GM19240 (cell line): ENCODE measurements around the gene NRG3.
"Not testable (repeated sequence)": the region's sequence is repeated elsewhere in the genome, so short reads cannot be mapped to it uniquely, and the experiment has no call there.

Experiments used
- DNase-seq: peaks from one replicate; pipeline ENCODE4 v3.0.0; 2011; ENCODE audit warnings: low spot score; ENCODE audit not compliant: insufficient read length

NRG3 gene

DNA sequence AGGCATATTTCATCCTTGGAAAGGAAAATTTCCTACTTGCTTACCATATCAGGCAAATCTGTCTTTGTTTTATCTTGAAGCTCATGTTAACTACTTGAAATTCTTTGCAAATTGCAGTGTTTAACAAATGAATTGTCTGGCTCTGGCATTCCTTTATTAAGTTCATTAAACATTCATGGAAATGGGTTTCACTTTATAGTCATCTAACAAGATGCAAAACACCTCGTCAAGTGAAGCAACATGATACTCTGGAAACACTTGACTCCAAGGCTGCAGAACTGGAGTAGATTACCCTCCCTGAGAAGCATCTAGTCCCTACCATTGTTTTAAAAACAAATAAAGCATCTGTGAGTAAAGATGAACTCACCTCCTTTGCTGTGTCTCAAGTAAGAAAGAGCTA lies 1086.9 kb downstream of the NRG3 start:
- DNase-seq = no peak

DNA sequence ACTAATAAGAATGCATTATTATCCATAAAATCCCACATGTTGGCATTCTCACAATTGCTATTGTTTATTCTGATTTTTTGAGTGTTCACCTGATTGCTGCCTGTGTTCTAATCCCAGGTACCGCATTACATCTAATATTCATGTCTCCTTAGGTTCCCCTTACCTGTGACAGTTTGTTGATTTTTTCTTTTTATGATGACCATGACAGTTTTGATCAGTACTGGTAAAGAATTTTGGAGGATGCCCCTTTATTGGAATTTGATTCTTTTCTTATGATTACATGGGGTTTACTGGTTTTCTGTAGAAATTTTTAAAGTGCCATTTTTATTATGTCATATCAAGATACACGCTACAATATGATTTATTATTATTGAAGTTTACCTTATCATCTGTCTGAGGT lies 1091.1 kb downstream of the NRG3 start:
- DNase-seq = no peak

DNA sequence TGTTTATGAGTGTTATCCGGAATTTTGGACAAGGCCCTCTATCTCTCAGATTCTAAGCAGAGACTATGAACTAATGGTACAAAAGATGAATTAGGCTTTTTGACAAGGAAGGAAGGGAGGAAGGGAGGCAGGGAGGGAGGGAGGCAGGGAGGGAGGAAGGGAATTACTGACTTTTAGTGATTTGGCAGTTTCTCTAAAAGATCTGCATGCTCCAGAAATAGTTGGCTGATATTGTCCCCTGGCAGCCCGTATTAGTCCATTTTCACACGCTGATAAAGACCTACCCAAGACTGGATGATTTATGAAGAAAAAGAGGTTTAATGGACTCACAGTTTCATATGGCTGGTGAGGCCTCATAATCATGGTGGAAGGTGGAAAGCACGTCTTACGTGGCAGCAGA lies 1093.5 kb downstream of the NRG3 start:
- DNase-seq = no peak

DNA sequence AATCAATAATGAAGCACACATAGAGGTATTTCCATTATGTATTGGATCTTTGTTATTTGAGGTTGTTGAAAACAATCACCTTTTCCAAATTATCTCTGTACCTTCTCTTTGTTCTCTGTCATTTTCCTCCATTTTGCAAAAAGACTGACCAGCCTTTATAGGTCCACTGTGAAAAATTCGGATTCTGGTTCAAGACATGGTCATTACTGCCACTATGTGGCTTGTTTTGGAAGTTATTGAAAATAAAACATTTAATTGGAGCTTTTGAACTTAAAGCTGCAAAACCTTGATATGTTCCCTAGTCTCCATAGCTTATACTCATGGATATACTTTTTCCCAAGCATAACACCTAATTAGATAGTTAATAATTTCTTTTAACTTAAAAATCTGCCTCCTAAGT lies 1094.4 kb downstream of the NRG3 start:
- no peak for DNase-seq

DNA sequence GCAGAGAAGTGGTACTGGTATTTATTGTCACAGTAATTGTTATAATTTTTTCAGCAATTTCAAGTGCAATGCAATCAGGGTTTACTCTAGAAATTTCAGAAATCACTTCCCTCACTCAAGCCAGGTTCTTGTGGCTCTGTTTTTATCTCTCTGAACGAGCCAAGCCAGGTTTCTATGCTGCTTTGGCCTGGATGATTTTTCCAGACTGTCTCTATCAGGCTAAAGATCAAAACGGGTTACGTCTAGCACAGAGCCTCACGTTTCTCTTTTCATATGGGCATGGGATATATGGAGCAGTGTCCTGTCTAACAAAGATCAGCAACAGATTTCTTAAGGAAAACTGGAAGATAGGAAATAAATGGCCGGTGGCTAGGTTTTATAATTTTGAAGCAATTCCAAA lies 1105.3 kb downstream of the NRG3 start:
- DNase-seq = no peak

DNA sequence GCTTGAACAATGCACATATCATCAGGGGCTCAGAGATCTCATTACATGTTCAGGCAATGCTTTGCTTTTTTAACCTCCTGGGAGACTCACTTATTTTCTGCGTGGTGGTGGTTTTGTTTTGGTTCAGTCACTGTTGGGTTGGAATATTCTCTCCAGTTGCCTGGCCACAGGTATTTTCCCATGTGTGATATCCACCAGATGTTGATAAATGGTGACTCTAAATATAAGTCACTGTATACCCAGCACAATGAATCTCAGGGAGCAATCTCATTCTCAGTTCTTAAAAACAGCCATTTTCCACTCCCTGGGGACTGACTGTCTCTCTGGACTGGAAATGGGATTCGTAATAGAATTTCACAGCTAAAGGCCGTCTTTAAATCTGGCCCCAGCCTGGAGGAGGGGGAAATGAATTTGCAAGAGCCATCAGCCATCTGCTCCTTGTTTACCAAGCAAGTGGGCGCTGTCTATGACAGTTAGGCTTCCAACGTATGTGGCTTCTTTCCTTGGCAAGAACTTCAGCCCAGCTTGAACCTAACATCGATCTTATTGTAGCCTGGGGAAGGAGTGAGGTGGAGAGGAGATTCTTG lies 1106.2 kb downstream of the NRG3 start:
- DNase-seq = no peak

DNA sequence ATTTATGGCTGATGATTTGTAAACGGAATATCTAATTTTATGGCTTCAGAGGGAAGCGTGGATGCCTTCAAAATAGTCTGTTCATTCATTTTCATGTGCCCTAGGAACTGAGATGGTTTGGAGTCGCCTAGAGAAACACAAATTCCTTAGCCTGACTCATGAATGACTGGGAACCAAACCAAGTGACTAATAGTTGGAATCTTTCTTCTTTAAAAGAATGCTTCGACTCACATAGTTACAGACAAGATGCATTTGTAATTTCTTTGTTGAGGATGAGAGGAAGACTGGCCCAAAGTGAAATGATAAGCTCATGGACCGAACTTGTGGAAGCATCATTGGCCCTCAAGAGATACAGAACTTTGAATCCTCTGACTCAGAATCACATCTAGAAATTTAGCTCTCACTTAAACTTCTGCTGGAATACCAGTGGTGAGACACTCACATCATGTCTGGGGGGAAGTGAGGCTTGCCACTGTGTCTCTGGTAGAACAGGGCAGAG lies 1107.2 kb downstream of the NRG3 start:
- DNase-seq = no peak

DNA sequence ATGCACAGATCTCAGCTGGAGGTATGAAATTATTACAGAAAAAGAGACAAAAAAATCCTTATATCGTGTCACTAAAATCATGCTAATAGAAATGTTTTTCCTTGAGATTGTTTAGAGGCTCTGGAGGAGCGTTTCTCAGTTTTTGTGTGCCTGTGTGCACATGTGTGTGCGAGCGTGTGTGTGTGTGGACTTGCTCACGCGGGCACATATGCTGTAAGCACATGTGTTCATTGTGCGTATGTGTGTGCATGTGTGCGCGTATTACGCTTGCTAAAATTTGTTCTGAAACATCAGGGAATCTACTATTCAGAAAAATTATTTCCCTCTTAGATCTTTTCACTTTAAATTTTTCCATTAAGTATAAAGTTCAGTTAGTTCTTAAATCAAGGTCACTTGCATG lies 1111.2 kb downstream of the NRG3 start:
- no peak for DNase-seq

DNA sequence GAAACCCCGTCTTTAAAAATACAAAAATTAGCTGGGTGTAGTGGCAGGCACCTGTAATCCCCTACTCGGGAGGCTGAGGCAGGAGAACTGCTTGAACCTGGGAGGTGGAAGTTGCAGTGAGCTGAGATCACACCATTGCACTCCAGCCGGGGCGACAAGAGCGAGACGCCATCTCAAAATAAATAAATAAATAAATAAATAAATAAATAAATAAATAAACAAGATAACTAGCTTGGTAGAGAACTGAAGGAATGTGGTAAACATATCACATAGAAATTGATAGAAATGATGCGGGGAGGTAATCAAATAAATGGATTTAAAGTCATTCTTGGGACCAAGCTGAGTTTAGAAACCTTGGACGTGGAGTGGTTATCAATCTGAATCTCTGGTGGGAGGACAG lies 1131.5 kb downstream of the NRG3 start:
- DNase-seq = not testable (repeated sequence)

DNA sequence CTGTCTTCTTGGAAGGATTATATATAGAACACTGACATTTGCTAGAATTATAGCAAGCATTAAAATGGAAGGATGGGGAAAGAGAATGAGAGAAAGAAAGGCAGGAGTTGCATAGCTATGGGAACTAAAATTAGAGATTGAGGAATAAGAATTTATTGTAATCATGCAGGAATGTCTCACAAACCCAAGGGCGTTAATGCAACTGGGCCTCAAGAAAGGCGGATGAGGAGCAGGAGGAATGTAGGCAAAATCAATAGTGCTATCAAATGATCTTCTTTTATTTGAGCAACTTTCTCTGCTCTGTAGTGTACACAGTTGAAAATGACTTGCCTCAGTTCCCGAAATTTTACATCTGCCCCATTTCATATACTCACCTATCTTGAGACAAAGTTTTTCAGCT lies 1132.5 kb downstream of the NRG3 start:
- DNase-seq = no peak

DNA sequence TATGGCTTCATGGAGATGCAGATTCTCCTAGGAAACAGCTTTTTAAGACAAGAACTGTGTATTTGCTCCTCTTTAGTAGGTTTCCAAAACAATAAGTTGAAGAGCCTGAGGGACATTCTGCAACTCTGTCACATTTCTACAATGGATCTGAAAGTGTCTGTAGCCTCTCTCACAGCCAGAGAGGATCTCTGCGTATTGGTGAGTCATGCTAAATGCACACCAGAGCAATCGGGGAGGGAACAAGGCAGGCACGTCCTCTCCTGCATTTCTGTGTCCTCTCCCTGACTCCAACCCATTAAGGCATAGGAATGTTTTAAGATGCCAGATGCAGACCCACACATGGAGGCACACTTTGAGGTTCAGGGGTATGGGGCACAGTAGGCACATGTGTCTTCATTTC lies 1137.9 kb downstream of the NRG3 start:
- no peak for DNase-seq

DNA sequence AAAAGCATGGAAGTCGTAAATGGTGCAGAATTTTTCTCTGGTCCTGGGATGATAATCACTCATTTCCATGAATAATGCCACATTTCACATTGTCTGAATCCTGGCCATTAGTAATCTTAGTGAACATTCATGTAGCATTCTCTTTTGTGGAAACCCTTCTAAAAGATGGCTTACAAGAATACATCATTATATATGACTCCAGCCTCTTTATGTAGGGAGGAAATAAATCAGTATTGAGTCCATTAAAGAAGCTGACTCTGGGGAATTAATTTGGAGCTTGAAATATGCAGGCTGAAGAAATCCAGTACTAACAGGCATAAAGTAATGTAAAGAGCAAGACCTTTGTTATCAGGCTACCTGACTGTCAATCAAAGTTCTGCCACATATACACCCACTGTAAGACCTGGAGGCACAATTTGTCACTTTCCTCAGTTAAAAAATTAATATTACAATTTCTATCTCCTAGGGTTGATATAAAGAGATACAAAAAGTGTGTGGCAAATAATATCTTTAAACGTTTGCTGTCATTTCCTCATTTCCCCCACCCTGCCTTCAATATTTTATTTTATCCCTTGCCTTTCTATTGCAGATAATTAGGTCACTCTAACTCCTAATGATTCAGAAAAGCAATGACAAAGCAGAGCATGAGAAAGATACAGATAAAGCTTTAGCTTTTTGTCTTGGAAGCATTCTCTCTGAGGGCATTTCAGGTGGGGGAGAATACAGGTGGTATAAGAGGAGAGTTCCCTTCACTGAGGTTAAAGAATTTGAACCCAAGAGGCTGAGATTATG lies 1142.3 kb downstream of the NRG3 start:
- DNase-seq = no peak

DNA sequence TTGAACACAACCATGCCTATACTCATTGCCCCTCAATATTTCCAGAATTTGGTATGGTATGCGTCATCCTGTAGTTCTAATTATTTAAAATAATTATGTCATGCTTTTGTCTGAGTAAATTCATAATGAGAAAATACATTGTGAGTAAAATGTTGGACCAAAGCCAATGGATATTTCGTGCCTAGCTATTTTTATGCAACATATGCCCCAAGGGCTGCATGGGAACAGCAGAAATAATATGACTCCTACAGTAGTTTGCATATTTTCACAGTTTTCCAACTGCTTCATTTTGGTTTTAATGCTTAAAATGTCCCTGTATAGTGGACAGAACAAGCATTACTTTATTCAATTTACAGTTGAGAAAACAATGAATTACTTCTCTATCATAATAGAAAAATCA lies 1148.7 kb downstream of the NRG3 start:
- DNase-seq = no peak
